ENCODE data around the gene F2RL2. TPM values are rescaled to one million over a fixed set of nuclear protein-coding genes. Genes with fewer than 3 reads are reported as not detected.

F2RL2 gene
- total RNA-seq, 1 experiment from 2014 or later = 4.1 TPM

GRCh38 chr5:76585783-76586217 is 37.4 kb downstream of the F2RL2 start:
- no peak for DNase-seq (ENCODE audit: low read depth)

- no peak for DNase-seq (ENCODE audit: low read depth)
Measured at GRCh38 chr5:76583163-76584047, 39.8 kb downstream of the F2RL2 start.

GRCh38 chr5:76582230-76583162 is 40.7 kb downstream of the F2RL2 start:
- peak; percentile 56 for DNase-seq (ENCODE audit: low read depth)

GRCh38 chr5:76580981-76581380 is 42.2 kb downstream of the F2RL2 start:
- DNase-seq (ENCODE audit: low read depth) = no peak

GRCh38 chr5:76579166-76579937 is 43.9 kb downstream of the F2RL2 start:
- DNase-seq (ENCODE audit: low read depth) = peak; percentile 27

- no peak for DNase-seq (ENCODE audit: low read depth)
Measured at GRCh38 chr5:76576996-76577395, 46.2 kb downstream of the F2RL2 start.

GRCh38 chr5:76576450-76576849 is 46.8 kb downstream of the F2RL2 start:
- no peak for DNase-seq (ENCODE audit: low read depth)

- DNase-seq (ENCODE audit: low read depth) = no peak
Measured at GRCh38 chr5:76571559-76571958, 51.6 kb downstream of the F2RL2 start.

GRCh38 chr5:76570153-76570552 is 53.0 kb downstream of the F2RL2 start:
- no peak for DNase-seq (ENCODE audit: low read depth)

Other genes with a start within 250 kb of the F2RL2 start
- 0.10 and 0.16 TPM in 2 replicates for gene IQGAP2, start 220.1 kb downstream of the F2RL2 start, total RNA-seq (2014; rRNA removed; shearing (Covaris generic))
- gene F2R, start 92.7 kb upstream of the F2RL2 start, total RNA-seq (2014; rRNA removed; shearing (Covaris generic)) = 13.2 and 18.6 TPM in 2 replicates
- 20.1 and 25.9 TPM in 2 replicates for gene F2RL1, start 195.6 kb upstream of the F2RL2 start, total RNA-seq (2014; rRNA removed; shearing (Covaris generic))
- gene S100Z, start 226.6 kb upstream of the F2RL2 start, total RNA-seq (2014; rRNA removed; shearing (Covaris generic)) = not detected in 2 replicates

Measured in HT1080 (cell line).